Esophagus squamous epithelium (tissue), 5 donors: ENCODE data around the gene FAM107B. TPM values are rescaled to one million over a fixed set of nuclear protein-coding genes. Genes with fewer than 3 reads are reported as not detected.

Source experiments
- DNase-seq: peaks from one replicate; lab custom pipeline; 2025; lab: John Stamatoyannopoulos, UW
- H3K27ac ChIP-seq, 4 donors: fragments of 200-600 bp; sonication (generic); one replicate each; pipeline ENCODE4 v1.5.1; 2016 to 2019; ENCODE audit warnings: mild to moderate bottlenecking in 1 of 4
- H3K27me3 ChIP-seq, 4 donors: fragments of 200-600 bp; sonication (generic); 1 replicate in 3 of 4; 2 replicates in 1 of 4; pipeline versions ENCODE4 v1.5.1 to v1.6.0; 2017 to 2021; ENCODE audit warnings: antibody characterized with exemption in 1 of 4
- H3K36me3 ChIP-seq, 3 donors: fragments of 200-600 bp; sonication (generic); one replicate each; pipeline ENCODE4 v1.5.1; 2016 to 2019
- H3K4me1 ChIP-seq, 3 donors: fragments of 200-600 bp; sonication (generic); one replicate each; pipeline ENCODE4 v1.5.1; 2017 to 2019
- H3K4me3 ChIP-seq, 4 donors: fragments of 200-600 bp; sonication (generic); 1 replicate in 3 of 4; 2 replicates in 1 of 4; pipeline ENCODE4 v1.5.1; 2016 to 2019; ENCODE audit warnings: mild to moderate bottlenecking in 2 of 4, moderate library complexity in 1 of 4
- H3K9me3 ChIP-seq, 3 donors: fragments of 200-600 bp; sonication (generic); one replicate each; pipeline ENCODE4 v1.5.1; 2016 to 2019
- POLR2A ChIP-seq, 4 donors: fragments of 450-650 bp; IDR thresholded peaks; one replicate each; pipeline ENCODE4 v1.6.1; 2017; ENCODE audit warnings: antibody characterized with exemption in 4 of 4, mild to moderate bottlenecking in 4 of 4, moderate library complexity in 3 of 4
- WGBS, 2 donors: methylation state at CpG; one replicate each; pipeline ENCODE4 v1.1.5; 2018; 5-methylcytosine and 5-hydroxymethylcytosine counted together
- intact Hi-C: fragments of 100-400 bp; cut with DNase I; formaldehyde crosslinking; loops from one replicate; pipeline ENCODE4 v1.15.0; 2022
- total RNA-seq, 4 donors: library from RNA; depleted of rRNA; stranded (reverse); fragments of >200 nt; gene quantifications; one replicate each; pipeline ENCODE4 v1.1.0, GENCODE V29; 2016
- TF ChIP-seq, protein P1 (sequence below), 6 experiments: fragments of 450-650 bp in 4 of 6; fragments of 200-600 bp in 2 of 6; sonication (generic) in 2 of 6; IDR thresholded peaks; one replicate each; pipeline ENCODE4 v1.5.1; 2016 to 2019; ENCODE audit warnings: antibody characterized with exemption in 6 of 6, mild to moderate bottlenecking in 4 of 6, moderate library complexity in 4 of 6
- donor health status: DM: yes; HTN: yes; CAD: no.

The FAM107B gene
- total RNA-seq, 4 donors from 2014 or later: 6.7 to 17.0 (median 12.9) TPM

DNA sequence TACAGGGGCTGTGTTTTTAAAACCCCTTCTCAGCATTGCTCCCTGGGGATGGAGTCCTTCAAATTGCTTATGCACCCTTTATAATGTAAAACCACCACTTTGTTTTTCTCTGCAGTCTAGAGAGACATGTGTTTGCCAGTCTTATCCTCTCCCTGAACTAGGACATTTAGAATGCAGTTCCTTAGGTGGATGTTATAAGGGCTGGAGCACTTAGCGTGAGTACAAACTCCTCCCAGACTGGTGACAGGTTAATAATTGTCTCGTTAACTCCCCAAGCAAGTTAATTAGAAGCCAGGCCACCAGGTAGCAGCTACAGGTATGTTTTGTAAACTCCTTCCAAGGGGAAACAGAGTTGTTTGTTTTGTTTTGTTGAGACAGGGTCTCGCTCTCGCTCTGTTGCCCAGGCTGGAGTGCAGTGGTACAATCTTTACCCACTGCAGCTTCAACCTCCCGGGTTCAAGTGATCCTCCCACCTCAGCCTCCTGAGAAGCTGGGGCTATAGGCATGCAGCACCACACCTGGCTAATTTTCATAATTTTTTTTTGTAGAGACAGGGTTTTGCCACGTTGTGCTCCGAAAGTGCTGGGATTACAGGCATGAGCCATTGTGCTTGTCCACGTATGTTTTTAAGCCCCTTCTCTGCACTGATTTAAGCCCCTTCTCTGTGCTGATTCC, 100.2 kb downstream of the FAM107B start:
- WGBS, 2 donors: 83 to 88% methylated on average over 8 of the region's 8 CpGs
- DNase-seq: no peak
- Histone ChIP-seq H3K27ac (no peak overlapping the region), H3K4me3 (no peak overlapping the region), H3K27me3 (no peaks in the 10 kb centered on the region), H3K36me3 (no peaks in the 10 kb centered on the region), H3K4me1 (peaks cover 0 to 17% (median 3%) of the 10 kb centered on the region in 3 donors), H3K9me3 (no peaks in the 10 kb centered on the region)
- intact Hi-C loops: no loop called here
- TF ChIP-seq POLR2A (IDR thresholded peaks at IDR 0.05): no peak
- TF ChIP-seq, protein P1, sequence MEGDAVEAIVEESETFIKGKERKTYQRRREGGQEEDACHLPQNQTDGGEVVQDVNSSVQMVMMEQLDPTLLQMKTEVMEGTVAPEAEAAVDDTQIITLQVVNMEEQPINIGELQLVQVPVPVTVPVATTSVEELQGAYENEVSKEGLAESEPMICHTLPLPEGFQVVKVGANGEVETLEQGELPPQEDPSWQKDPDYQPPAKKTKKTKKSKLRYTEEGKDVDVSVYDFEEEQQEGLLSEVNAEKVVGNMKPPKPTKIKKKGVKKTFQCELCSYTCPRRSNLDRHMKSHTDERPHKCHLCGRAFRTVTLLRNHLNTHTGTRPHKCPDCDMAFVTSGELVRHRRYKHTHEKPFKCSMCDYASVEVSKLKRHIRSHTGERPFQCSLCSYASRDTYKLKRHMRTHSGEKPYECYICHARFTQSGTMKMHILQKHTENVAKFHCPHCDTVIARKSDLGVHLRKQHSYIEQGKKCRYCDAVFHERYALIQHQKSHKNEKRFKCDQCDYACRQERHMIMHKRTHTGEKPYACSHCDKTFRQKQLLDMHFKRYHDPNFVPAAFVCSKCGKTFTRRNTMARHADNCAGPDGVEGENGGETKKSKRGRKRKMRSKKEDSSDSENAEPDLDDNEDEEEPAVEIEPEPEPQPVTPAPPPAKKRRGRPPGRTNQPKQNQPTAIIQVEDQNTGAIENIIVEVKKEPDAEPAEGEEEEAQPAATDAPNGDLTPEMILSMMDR (IDR thresholded peaks at IDR 0.05): no peak

DNA sequence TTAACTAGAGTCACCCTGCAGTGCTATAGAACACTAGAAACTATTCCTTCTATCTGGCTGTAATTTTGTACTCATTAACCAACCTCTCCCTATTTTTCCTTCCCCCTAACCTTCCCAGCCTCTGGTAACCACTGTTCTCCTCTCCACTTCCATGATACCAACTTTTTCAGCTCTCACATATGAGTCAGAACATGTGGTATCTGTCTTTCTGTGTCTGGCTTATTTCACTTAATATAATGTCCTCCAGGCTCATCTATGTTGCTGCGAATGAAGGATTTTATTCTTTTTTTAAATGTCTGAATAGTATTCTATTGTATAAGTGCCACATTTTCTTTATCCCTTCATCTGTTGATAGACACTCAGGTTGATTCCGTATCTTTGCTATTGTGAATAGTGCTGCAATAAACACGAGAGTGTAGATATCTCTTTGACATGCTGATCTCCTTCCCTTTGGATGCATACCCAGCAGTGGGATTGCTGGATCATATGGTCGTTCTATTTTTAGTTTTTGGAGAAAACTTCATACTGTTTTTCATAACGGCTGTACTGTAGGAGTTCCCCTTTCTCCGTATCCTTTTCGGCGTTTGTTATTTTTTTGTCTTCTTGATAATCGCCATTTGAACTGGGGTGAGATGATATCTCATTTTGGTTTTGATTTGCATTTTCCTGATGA, 101.4 kb downstream of the FAM107B start:
- no peak overlapping the region for H3K4me3 ChIP-seq
- TF ChIP-seq POLR2A (IDR thresholded peaks at IDR 0.05): no peak
- TF ChIP-seq, protein P1 (IDR thresholded peaks at IDR 0.05): no peak
- peaks cover 0 to 17% (median 3%) of the 10 kb centered on the region in 3 donors for H3K4me1 ChIP-seq
- H3K36me3 ChIP-seq: no peaks in the 10 kb centered on the region
- 43 to 67% methylated on average over 9 of the region's 9 CpGs for WGBS, 2 donors
- no peaks in the 10 kb centered on the region for H3K9me3 ChIP-seq
- H3K27ac ChIP-seq: no peak overlapping the region
- no peak for DNase-seq
- intact Hi-C loops: no loop called here
- H3K27me3 ChIP-seq: no peaks in the 10 kb centered on the region

GRCh38 chr10:14671386-14671831, 103.3 kb downstream of the FAM107B start:
- no peak for DNase-seq
- peak overlapping the region; percentile 12 to 63 (median 57) for H3K27ac ChIP-seq
- TF ChIP-seq, protein P1 (IDR thresholded peaks at IDR 0.05): no peak
- no peak for TF ChIP-seq POLR2A (IDR thresholded peaks at IDR 0.05)
- intact Hi-C loops: no loop called here
- H3K4me1 ChIP-seq: peaks cover 0 to 17% (median 3%) of the 10 kb centered on the region in 3 donors
- no peaks in the 10 kb centered on the region for H3K27me3 ChIP-seq
- peak overlapping the region in 1 of 4 donors; percentile 31 for H3K4me3 ChIP-seq
- H3K9me3 ChIP-seq: no peaks in the 10 kb centered on the region
- WGBS, 2 donors: 67 to 69% methylated on average over 6 of the region's 6 CpGs
- H3K36me3 ChIP-seq: no peaks in the 10 kb centered on the region

DNA sequence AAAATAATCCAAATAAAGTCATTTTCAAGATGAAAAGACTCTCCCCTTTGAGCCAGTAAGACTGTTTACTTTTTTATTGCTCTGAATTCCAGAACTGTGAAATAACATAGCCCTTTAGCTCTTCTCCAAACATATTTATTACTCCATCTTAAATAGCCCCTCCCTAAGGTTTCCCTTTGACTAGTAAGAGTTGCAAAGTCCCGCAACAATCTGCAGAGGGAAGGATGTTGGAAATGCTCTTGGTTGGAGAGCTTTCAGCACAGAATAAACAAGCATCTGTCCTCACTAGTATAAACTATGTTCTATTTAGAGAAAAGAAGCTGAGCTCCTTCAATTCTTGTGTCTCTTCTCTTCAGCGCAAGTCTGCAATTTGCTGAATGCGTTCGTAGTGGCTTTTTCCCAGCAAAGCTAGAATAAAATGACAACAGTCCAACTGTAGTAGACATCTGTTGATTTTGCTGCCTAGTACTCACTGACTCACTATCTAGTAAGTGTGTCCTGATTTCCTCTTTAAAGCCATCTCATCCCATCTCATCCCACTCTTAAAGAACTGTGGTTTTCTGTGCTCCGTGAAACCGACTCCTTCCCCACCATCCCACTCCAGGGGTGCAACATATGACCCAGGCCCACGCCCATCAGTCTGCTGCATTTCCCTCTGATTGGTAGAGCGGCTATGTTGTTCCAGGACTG, 104.0 kb downstream of the FAM107B start:
- Histone ChIP-seq H3K4me1 (peaks cover 0 to 17% (median 3%) of the 10 kb centered on the region in 3 donors), H3K4me3 (peak overlapping the region in 1 of 4 donors; percentile 31), H3K9me3 (no peaks in the 10 kb centered on the region), H3K27me3 (no peaks in the 10 kb centered on the region), H3K27ac (peak overlapping the region; percentile 12 to 63 (median 57)), H3K36me3 (no peaks in the 10 kb centered on the region)
- WGBS, 2 donors: 75 to 78% methylated on average over 7 to 8 of the region's 8 CpGs
- no peak for DNase-seq
- TF ChIP-seq, protein P1 (IDR thresholded peaks at IDR 0.05): no peak
- TF ChIP-seq POLR2A (IDR thresholded peaks at IDR 0.05): no peak
- intact Hi-C loops: no loop called here
